C4-2B (cell line): ENCODE measurements around the gene GARS1.

Experiments used
- CTCF ChIP-seq: fragments of 450-650 bp; conservative IDR thresholded peaks from 2 replicates; pipeline ENCODE4 v1.5.1; 2017; ENCODE audit warnings: mild to moderate bottlenecking
- ZFX ChIP-seq: fragments of 450-650 bp; IDR thresholded peaks from 2 replicates; pipeline ENCODE4 v1.6.1; 2017

DNA sequence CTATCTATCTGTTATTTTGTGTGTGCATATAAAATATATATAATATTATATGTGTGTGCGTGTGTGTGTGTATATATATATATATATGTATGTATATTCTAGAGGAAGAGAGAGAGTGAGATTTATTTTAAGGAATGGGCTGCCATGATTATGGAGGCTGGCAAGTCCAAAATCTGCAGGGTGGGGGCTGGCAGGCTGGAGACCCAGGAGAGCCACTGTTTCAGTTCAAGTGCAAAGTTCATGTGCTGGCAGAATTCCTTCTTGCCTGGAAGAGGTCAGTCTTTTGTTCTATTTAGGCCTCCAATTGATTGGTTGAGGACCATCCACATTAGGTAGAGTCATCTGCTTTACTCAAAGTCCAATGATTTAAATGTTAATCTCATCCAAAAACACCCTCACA, 42.3 kb upstream of the GARS1 start:
- TF ChIP-seq CTCF (no peak), ZFX (no peak)
